Skeletal muscle cell (primary cell): ENCODE measurements around the gene PDS5B.
A peak's percentile ranks its signal among the peaks of the same experiment; 100 is the strongest.
"Not testable (repeated sequence)": the region's sequence is repeated elsewhere in the genome, so short reads cannot be mapped to it uniquely, and the experiment has no call there.

Experiments used
- DNase-seq: peaks from one replicate; pipeline ENCODE4 v3.0.0-alpha.2; 2010; ENCODE audit warnings: low read depth
- H3K4me3 ChIP-seq: 2 replicates; pipeline ENCODE4 v1.5.1; 2011; ENCODE audit warnings: low read depth, mild to moderate bottlenecking, control low read depth, low read length, moderate library complexity

Gene PDS5B

DNA sequence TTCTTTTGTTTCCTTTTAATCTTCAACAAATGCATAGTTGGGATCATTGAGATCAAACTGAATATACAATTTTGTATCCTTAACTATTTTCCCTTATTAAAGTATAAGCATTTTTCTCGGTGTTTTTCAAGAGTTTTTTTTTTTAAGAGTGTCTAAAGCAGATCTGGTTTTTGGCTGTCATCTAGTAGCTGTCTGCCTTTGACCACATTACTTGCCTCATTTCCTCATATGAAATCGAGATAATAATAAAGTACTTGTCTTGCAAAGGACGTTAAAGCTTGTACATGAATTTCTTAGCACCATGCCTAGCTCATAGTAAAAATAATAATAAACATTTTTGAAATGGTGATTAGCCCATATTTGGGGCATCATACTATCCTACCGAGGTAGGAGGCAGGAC is 121.2 kb downstream of the PDS5B start:
- DNase-seq: no peak

DNA sequence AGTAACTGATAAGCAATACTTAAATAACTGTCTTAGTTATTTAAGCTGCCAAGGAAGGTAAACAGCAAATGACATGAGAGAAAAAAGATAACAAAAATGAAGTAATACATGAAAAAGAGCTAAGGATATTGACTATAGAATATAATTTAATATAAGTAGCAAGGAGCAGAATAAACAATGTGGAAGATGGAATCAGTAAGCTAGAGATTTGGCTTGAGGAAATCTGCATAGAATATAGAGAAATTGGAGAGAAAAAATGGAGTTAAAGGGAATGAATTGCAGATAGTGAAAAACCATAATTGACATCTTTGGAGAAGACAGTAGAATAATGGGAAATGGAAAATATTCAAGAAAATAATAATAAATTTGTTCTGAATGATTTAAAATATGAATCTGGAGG is 127.1 kb downstream of the PDS5B start:
- no peak overlapping the region for H3K4me3 ChIP-seq

More for the DNA sequence above, 121.2 kb downstream of the PDS5B start:
- no peak overlapping the region for H3K4me3 ChIP-seq

DNA sequence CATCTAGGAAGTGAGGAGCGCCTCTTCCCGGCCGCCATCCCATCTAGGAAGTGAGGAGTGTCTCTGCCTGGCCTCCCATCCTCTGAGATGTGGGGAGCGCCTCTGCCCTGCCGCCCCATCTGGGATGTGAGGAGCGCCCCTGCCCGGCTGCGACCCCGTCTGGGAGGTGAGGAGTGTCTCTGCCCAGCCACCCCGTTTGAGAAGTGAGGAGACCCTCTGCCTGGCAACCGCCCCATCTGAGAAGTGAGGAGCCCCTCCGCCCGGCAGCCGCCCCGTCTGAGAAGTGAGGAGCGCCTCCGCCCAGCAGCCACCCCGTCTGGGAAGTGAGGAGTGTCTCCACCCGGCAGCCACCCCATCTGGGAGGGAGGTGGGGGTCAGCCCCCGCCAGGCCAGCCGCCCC is 129.9 kb downstream of the PDS5B start:
- DNase-seq, H3K4me3 ChIP-seq: not testable (repeated sequence)

More for the DNA sequence above, 127.1 kb downstream of the PDS5B start:
- no peak for DNase-seq

- H3K4me3 ChIP-seq: no peak overlapping the region
- no peak for DNase-seq
Observed at GRCh38 chr13:32720026-32720425, 133.8 kb downstream of the PDS5B start.

- H3K4me3 ChIP-seq, DNase-seq: not testable (repeated sequence)
Observed at GRCh38 chr13:32721131-32722034, 135.1 kb downstream of the PDS5B start.

GRCh38 chr13:32722340-32722739 is 136.1 kb downstream of the PDS5B start:
- H3K4me3 ChIP-seq: no peak overlapping the region
- no peak for DNase-seq

- no peak overlapping the region for H3K4me3 ChIP-seq
- DNase-seq: no peak
Observed at GRCh38 chr13:32723987-32724386, 137.7 kb downstream of the PDS5B start.

GRCh38 chr13:32726374-32727037 is 140.3 kb downstream of the PDS5B start:
- DNase-seq: no peak
- H3K4me3 ChIP-seq: no peak overlapping the region

- no peak for DNase-seq
- H3K4me3 ChIP-seq: no peak overlapping the region
Observed at GRCh38 chr13:32728327-32728726, 142.1 kb downstream of the PDS5B start.

DNA sequence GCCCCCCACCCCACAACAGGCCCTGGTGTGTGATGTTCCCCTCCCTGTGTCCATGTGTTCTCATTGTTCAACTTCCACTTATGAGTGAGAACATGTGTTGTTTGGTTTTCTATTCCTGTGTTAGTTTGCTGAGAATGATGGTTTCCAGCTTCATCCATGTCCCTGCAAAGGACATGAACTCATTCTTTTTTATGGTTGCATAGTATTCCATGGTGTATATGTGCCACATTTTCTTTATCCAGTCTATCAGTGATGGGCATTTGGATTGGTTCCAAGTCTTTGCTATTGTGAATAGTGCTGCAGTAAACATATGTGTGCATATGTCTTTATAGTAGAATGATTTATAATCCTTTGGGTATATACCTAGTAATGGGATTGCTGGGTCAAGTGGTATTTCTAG is 142.8 kb downstream of the PDS5B start:
- DNase-seq, H3K4me3 ChIP-seq: not testable (repeated sequence)

DNA sequence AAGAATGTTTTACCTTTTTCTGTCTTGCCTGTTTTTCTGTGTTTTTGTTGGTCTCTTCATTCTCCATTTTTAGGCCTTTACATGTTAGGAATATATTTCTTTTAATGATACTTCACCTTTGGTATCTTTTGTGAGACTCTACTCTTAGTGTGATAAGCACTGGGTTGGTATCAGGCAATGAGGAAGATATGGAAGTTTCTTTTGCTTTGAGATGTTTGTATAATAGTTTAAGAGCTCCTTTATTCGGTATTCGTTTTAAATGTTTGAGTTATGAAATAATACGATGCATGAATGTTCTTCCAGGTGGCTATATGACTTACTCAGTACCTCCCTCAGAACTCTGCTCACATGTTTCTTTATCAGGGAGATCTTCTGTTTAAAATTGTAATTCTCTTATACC is 144.8 kb downstream of the PDS5B start:
- no peak overlapping the region for H3K4me3 ChIP-seq
- no peak for DNase-seq

DNA sequence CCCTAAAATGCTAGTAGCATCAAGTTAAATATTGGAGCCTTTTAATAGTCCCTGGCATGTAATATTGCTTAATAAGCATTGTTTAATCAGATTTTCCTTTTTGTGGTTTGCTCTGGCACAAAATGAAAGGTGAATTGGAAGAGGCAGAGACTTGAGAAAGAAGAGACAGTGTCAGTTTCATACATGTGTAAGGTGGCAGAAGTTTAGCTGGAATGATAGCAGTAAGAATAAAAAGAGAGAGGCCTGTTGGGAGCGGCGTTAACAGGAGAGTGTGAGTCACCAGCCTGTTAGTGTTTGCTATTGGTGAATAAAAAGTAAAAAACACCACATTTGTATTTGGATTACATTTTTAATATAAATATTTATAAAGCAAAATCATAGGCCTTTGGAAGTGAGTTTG is 145.3 kb downstream of the PDS5B start:
- DNase-seq: no peak
- no peak overlapping the region for H3K4me3 ChIP-seq

DNA sequence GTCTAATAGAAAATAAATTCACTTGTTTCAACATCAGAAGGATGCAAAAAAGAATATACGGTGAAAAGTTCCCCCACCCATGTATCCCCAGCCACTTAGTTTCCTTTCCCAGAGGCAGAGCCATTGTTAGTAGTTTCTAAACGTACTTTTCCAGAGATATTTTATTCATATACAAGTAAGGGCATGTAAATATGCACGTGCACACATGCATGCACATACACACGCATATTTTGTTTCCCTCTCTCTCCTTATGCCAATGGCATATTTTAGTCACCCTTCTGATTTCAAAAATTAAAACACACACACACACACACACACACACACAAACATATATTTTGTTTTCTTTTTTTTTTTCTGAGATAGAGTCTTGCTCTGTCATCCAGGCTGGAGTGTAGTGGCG is 147.4 kb downstream of the PDS5B start:
- H3K4me3 ChIP-seq: no peak overlapping the region
- no peak for DNase-seq

GRCh38 chr13:32734511-32734910 is 148.3 kb downstream of the PDS5B start:
- no peak overlapping the region for H3K4me3 ChIP-seq
- DNase-seq: peak; percentile 78

DNA sequence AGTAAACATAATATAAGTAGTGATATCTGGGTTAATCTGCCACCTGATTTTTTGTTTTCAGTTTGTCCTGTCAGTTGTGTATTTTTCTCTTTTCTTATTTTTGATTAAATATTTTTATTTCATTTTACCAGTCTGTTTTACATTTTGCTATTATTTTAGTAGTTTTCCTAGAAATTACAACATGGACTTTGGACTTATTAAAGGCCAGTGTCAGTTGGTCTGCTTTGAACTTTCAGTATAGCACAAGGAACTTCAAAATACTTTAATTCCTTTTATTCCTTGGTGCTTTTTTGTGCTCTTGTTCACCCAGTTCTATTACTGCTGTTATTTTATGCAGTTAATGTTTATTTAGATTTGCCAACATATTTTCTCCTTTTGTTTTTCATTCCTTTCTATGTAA is 149.6 kb downstream of the PDS5B start:
- no peak for DNase-seq
- H3K4me3 ChIP-seq: no peak overlapping the region

DNA sequence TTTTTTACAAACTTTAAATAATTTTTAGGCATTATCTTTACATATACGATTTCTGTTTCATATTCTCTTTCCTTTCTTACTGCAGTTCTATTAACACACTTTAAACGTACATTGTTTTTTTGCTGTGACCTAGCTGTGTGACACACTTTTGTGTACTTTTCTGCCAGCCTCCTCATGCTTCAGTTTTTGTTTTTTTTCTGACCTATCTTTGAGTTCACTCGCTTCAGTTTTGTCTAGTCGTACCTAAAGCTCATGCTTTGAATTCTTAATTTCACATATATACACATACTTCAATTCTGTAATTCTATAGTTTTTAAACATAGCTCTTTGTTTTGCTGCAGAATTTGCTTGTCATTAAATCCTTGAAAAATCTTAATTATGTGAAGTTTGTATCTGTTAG is 150.4 kb downstream of the PDS5B start:
- H3K4me3 ChIP-seq: no peak overlapping the region
- no peak for DNase-seq

DNA sequence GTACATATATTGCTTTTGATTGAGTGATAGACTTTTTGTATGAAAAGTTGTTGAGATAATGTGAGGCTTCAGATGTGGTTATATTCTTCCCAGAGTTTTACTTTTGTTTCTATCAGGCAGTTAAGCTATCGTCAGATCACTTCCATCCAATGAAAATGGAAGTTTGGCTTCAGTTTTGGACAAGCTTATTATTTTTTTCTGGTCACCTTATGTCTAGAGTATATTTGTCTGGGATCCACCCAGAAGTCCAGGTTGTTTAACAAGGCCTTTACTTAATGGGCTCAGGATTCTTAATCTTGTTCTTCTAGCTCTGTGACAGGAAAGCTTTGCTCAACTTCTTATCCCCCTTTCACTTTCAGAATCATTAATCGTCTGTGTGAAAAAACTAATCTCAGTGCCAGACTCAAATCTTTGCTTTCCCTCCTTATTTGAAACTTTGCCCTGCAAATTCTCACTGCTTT is 150.9 kb downstream of the PDS5B start:
- no peak for DNase-seq
- no peak overlapping the region for H3K4me3 ChIP-seq

- DNase-seq: no peak
- no peak overlapping the region for H3K4me3 ChIP-seq
Observed at GRCh38 chr13:32737679-32738078, 151.4 kb downstream of the PDS5B start.

DNA sequence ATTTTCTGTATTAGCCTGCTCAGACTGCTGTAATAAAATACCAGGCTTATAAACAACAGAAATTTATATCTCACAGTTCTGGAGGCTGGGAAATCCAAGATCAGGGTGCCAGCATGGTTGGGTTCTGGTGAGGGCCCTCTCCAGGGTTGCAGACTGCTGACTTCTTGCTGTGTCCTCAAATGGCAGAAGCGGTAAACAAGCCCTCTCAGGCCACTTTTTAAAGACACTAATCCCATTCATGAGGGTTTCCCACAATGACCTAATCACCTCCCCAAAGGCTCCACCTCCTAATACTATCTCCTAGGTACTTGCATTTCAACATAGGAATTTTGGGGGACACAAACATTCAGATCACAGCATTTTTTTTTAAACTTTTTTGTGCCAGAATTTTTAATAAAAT is 159.3 kb downstream of the PDS5B start:
- DNase-seq: no peak
- H3K4me3 ChIP-seq: no peak overlapping the region

DNA sequence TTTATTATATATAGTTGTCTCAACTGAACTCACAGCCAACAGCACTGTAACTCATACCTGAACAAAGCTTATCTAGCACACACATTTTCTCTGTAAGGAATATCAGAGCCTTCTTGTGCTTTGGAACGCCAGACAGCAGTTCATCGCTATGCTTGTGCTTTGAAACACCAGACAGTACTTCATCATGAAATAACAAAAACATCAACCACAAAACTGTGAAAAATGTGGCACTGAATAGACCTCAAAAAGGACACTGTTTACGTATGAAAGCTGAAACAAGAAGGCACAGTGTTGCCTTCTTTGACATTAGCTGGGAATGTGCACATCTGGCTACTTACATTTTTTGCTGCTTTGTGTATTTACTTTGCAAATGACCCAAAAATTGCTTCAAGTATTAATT is 160.2 kb downstream of the PDS5B start:
- DNase-seq: no peak
- no peak overlapping the region for H3K4me3 ChIP-seq

- no peak for DNase-seq
Observed at GRCh38 chr13:32748305-32748704, 162.1 kb downstream of the PDS5B start.

More at GRCh38 chr13:32748305-32748704, 162.1 kb downstream of the PDS5B start:
- no peak overlapping the region for H3K4me3 ChIP-seq
